Rectal smooth muscle tissue (tissue), 1 donor: ENCODE measurements around the gene WNT1.

Experiments used
- H3K27ac ChIP-seq: one replicate; pipeline ENCODE4 v1.7.0; 2013; ENCODE audit warnings: low read depth, low read length, inconsistent platforms
- H3K27me3 ChIP-seq: one replicate; pipeline ENCODE4 v1.7.0; 2013; ENCODE audit warnings: low read length; ENCODE audit not compliant: control insufficient read depth, insufficient read depth
- H3K36me3 ChIP-seq: one replicate; pipeline ENCODE4 v1.7.0; 2013; ENCODE audit warnings: low read length; ENCODE audit not compliant: control insufficient read depth, insufficient read depth
- H3K4me1 ChIP-seq: one replicate; pipeline ENCODE4 v1.7.0; 2013; ENCODE audit warnings: low read length; ENCODE audit not compliant: control insufficient read depth, insufficient read depth
- H3K4me3 ChIP-seq: one replicate; pipeline ENCODE4 v1.7.0; 2013; ENCODE audit warnings: low read length
- H3K9ac ChIP-seq: one replicate; pipeline ENCODE4 v1.7.0; 2013; ENCODE audit warnings: low read length

Gene WNT1

GRCh38 chr12:48966177-48966895 is 11.8 kb upstream of the WNT1 start:
- H3K4me1 ChIP-seq: no peaks in the 10 kb centered on the region
- no peak overlapping the region for H3K27ac ChIP-seq
- H3K4me3 ChIP-seq: no peak overlapping the region
- H3K27me3 ChIP-seq: peaks cover 13% of the 10 kb centered on the region
- H3K9ac ChIP-seq: no peak overlapping the region
- H3K36me3 ChIP-seq: no peaks in the 10 kb centered on the region

GRCh38 chr12:48967991-48968390 is 10.1 kb upstream of the WNT1 start:
- no peaks in the 10 kb centered on the region for H3K4me1 ChIP-seq
- no peak overlapping the region for H3K27ac ChIP-seq
- H3K27me3 ChIP-seq: peaks cover 28% of the 10 kb centered on the region
- H3K4me3 ChIP-seq: no peak overlapping the region
- H3K36me3 ChIP-seq: no peaks in the 10 kb centered on the region
- H3K9ac ChIP-seq: no peak overlapping the region

- H3K4me1 ChIP-seq: no peaks in the 10 kb centered on the region
- no peak overlapping the region for H3K9ac ChIP-seq
- no peak overlapping the region for H3K27ac ChIP-seq
- H3K36me3 ChIP-seq: no peaks in the 10 kb centered on the region
- H3K4me3 ChIP-seq: no peak overlapping the region
- peaks cover 28% of the 10 kb centered on the region for H3K27me3 ChIP-seq
Measured at GRCh38 chr12:48968467-48968866, 9.7 kb upstream of the WNT1 start.

DNA sequence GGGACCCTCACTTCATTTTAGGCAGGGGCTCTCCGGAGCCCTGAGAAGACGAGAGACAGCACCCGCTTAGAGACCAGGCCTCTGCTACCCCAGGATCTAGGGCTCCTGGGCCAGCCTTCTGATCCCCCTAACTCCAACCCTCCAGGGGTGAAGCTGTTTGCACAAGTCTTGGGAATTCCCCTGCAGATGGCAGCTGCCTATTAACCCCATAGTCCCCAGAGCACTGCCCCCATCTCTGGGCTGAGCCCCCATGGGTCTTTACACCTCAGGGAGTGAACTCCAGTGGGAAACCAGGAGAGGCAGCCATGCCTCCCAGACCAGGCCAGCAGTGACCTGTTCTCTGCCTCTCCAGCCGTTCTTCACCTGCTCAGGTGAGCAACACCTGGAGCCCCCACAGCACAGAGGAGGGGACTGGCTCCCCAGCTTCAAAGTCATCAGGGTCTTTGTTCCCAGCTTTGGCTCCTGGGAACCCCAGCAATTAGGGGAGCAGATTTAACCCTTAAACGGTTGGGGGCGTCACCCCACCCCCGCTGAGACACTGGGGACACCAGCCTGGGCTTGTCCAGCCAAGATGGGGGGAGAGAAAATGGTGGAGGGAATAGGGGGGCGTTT is 8.9 kb upstream of the WNT1 start:
- peaks cover 33% of the 10 kb centered on the region for H3K27me3 ChIP-seq

GRCh38 chr12:48969833-48970701 is 8.1 kb upstream of the WNT1 start:
- Histone ChIP-seq H3K4me1 (no peaks in the 10 kb centered on the region), H3K9ac (no peak overlapping the region), H3K27ac (no peak overlapping the region), H3K4me3 (peak overlapping the region; percentile 38), H3K36me3 (no peaks in the 10 kb centered on the region), H3K27me3 (peaks cover 33% of the 10 kb centered on the region)

More for the DNA sequence above, 8.9 kb upstream of the WNT1 start:
- H3K9ac ChIP-seq: no peak overlapping the region
- H3K4me1 ChIP-seq: no peaks in the 10 kb centered on the region
- H3K27ac ChIP-seq: no peak overlapping the region
- no peak overlapping the region for H3K4me3 ChIP-seq
- no peaks in the 10 kb centered on the region for H3K36me3 ChIP-seq

- Histone ChIP-seq H3K4me3 (peak overlapping the region; percentile 45), H3K27me3 (peaks cover 33% of the 10 kb centered on the region)
Measured at GRCh38 chr12:48970702-48971334, 7.3 kb upstream of the WNT1 start.

DNA sequence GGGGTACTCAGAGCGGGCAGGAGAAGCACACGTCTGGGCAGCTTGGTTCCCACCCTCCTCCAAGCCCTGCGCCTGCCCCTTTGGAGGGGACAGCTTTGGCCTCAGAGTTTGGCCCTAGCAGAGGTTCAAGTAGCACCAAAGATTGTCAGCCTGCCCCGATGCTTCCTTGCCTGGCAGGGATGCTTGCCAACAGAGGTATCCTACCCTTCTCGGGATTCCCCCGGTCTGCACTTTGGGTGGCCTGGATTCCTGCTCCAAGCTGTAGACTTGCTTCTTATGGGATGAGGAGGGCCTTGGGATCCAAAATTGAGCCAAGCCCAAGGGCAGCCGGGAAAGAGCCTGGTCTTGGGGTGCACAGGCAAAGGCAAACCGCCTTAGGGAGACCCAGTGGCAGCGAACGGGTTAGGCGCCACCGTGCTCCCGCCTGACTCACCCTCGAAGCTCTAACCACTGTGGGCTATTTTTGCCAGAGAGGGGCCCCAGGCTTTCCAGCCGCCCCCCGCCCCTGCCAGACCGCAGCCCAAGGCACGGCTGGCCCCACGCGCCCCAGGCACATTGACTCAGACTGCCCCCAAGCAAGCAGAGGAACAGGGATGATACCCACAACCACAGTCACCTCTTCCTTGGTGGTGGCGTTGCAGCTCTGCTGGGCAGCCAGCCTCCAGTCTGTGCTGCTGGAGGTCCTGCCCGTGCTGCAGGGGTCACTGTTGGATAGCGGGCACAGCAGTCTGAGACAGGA is 5.7 kb upstream of the WNT1 start:
- Histone ChIP-seq H3K4me1 (no peaks in the 10 kb centered on the region), H3K27me3 (peaks cover 39% of the 10 kb centered on the region), H3K9ac (no peak overlapping the region), H3K4me3 (no peak overlapping the region), H3K27ac (no peak overlapping the region), H3K36me3 (no peaks in the 10 kb centered on the region)

More at GRCh38 chr12:48970702-48971334, 7.3 kb upstream of the WNT1 start:
- Histone ChIP-seq H3K9ac (no peak overlapping the region), H3K36me3 (no peaks in the 10 kb centered on the region), H3K4me1 (no peaks in the 10 kb centered on the region), H3K27ac (no peak overlapping the region)

DNA sequence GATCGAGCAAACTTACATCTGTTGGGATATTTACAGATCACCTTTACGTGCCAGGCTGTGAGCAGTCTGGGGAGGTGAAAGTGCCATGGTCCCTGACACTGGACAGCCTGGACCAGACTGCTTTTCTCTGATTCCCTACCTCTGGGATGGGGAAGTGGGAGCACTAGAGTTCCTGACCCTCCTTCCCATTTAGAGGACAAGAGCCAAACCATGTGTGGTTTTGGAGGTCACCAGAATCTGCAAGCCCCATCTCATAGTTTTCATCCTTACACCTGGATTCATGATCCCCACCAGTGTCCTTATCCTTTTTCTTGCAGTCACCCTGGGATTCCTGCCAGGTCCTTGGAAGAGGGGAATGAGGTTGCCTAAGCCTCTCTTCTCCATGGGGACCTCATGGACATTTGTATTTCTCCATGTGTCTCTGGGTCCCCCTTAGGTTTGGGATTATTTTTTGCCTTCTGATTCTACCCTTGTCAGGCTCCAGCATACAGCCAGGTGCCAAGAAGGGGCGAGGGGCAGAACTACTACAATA is 5.1 kb upstream of the WNT1 start:
- Histone ChIP-seq H3K27me3 (peaks cover 43% of the 10 kb centered on the region), H3K9ac (no peak overlapping the region), H3K27ac (no peak overlapping the region), H3K4me1 (no peaks in the 10 kb centered on the region), H3K36me3 (no peaks in the 10 kb centered on the region), H3K4me3 (no peak overlapping the region)

DNA sequence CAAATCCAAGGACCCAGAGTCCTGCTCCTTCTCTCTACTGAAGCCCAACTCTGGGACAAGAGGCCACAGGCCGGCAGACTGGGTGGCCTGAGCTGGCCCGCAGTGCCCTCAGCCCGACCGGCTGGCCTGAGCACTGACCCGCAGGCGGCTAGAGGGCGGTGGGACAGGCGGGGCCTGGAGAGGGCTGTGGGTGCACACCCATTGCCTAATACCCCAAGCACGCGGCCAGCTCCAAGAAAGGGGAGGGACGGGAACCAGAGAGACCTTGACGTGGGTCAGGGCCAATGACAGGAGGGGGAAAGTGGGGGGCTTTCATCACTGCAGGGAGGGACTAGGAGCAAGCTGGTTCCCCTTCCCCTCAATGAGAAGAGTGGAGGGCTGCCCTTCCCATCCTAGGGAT is 4.6 kb upstream of the WNT1 start:
- H3K4me1 ChIP-seq: peaks cover under 1% of the 10 kb centered on the region
- no peak overlapping the region for H3K4me3 ChIP-seq
- no peak overlapping the region for H3K27ac ChIP-seq
- H3K36me3 ChIP-seq: no peaks in the 10 kb centered on the region
- H3K9ac ChIP-seq: no peak overlapping the region
- H3K27me3 ChIP-seq: peaks cover 45% of the 10 kb centered on the region

- H3K4me3 ChIP-seq: no peak overlapping the region
- H3K36me3 ChIP-seq: no peaks in the 10 kb centered on the region
- peaks cover 3% of the 10 kb centered on the region for H3K4me1 ChIP-seq
- H3K27me3 ChIP-seq: peaks cover 51% of the 10 kb centered on the region
- no peak overlapping the region for H3K9ac ChIP-seq
- H3K27ac ChIP-seq: no peak overlapping the region
Measured at GRCh38 chr12:48973941-48974673, 4.0 kb upstream of the WNT1 start.
